ENCODE measurements around the gene GUCY1A2.

DNA sequence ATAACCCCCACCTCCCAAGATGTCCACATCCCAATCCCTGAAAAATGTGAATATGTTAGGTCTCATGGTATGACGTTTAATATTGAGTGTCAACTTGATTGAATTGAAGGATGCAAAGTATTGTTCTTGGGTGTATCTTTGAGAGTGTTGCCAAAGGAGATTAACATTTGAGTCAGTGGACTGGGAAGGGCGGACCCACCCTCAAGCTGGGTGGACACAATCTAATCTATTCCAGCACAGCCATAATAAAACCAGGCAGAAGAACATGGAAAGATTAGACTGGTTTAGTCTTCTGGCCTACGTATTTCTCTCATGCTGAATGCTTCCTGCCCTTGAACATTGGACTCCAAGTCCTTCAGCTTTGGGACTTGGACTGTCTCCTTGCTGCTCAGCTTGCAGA is 315.5 kb downstream of the GUCY1A2 start:
- TF ChIP-seq, protein P1, sequence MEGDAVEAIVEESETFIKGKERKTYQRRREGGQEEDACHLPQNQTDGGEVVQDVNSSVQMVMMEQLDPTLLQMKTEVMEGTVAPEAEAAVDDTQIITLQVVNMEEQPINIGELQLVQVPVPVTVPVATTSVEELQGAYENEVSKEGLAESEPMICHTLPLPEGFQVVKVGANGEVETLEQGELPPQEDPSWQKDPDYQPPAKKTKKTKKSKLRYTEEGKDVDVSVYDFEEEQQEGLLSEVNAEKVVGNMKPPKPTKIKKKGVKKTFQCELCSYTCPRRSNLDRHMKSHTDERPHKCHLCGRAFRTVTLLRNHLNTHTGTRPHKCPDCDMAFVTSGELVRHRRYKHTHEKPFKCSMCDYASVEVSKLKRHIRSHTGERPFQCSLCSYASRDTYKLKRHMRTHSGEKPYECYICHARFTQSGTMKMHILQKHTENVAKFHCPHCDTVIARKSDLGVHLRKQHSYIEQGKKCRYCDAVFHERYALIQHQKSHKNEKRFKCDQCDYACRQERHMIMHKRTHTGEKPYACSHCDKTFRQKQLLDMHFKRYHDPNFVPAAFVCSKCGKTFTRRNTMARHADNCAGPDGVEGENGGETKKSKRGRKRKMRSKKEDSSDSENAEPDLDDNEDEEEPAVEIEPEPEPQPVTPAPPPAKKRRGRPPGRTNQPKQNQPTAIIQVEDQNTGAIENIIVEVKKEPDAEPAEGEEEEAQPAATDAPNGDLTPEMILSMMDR (IDR thresholded peaks at IDR 0.05): no peak
- no peak for TF ChIP-seq POLR2A (IDR thresholded peaks at IDR 0.05)
